Kidney tubule cell (primary cell): Measurements from ENCODE around the gene NME3.

Source experiments
- DNase-seq: peaks from one replicate; pipeline ENCODE4 v3.0.0-alpha.2; 2018; ENCODE audit warnings: low spot score

The NME3 gene

GRCh38 chr16:1780677-1781072, 9.3 kb upstream of the NME3 start:
- DNase-seq: no peak

GRCh38 chr16:1779741-1780676, 8.7 kb upstream of the NME3 start:
- DNase-seq: no peak

DNA sequence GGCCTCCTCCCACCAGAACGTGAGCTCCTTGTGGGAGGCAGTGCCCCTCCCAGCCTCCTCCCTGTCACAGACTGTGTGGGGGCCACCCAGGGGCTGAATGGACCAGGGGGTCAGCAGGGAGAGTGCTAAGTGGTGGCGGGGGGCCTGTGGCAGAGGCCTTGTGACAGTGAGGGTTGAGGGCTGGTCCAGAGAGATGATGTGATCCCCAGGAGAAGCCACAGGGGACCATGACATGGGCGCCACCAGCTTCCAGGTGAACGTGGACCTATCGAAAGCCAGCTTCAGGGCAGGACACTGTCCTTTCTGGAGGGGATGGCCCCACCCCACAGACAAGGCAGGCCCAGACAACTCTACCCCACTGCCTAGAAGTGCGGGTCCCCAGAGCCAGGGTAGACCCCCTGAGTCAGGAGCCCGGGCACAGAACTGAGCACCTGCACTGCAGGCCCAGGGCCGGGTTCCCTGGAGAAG, 7.9 kb upstream of the NME3 start:
- no peak for DNase-seq

DNA sequence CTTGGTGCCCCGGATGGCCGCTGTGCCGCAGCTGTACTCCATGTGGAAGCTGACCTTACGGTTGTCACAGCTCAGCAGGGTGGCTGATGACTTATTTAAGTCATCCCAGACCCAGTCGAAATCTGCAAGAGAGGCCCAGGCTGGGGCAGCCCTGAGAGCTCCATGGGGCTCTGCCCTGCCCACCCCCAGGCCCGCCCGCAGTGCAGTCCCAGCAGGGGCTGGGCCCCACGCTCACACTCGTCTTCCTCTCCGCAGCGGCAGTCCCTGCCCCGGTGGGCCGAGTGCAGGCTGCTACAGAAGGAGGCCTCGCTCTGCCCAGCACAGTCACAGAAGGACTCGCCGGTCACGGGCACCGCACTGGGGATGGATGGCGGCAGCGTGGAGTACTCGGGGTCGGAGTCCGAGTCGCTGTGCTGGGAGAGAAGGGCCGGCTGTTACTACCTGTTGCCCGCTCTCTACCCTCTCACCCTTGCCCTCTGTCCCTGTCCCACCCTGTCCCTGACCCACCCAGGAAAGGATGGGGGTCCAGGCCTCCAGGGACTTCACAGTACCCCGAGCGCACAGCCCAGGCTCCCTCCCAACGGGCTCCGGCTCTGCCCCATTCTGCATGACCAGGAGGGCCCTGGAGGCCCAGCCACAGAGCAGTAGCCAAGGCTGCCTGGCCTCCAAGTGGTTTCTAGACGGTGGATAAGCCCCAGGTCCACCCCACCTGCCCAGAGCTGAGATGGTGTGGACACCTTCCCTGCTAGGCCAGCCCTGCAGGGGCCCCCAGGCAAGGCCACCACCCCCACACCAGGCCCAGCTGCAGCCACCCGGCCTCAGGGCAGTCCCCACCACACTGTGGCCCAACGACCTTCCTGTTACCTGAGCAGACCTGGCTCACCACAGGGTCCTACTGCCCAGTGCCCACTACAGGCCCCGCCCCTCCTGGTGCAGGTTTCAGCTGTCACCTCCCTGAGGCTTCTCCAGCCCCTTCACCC, 7.1 kb upstream of the NME3 start:
- DNase-seq: no peak

- no peak for DNase-seq
Measured at GRCh38 chr16:1777375-1778199, 6.2 kb upstream of the NME3 start.

GRCh38 chr16:1776991-1777374, 5.6 kb upstream of the NME3 start:
- DNase-seq: no peak

DNA sequence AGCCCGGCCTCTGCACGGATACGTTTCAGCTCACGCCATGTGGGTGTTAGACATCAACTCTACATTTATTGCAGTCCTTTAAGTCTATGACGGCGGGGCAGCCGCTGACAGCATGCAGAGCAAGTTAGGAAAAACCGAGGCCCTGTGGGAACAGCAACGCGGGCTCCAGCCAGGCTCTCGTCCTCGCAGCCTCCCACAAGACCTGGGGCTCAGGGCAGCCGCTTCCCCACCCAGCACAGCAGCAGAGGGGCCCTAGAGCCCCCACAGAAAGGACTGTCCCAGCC, 5.3 kb upstream of the NME3 start:
- DNase-seq: no peak

DNA sequence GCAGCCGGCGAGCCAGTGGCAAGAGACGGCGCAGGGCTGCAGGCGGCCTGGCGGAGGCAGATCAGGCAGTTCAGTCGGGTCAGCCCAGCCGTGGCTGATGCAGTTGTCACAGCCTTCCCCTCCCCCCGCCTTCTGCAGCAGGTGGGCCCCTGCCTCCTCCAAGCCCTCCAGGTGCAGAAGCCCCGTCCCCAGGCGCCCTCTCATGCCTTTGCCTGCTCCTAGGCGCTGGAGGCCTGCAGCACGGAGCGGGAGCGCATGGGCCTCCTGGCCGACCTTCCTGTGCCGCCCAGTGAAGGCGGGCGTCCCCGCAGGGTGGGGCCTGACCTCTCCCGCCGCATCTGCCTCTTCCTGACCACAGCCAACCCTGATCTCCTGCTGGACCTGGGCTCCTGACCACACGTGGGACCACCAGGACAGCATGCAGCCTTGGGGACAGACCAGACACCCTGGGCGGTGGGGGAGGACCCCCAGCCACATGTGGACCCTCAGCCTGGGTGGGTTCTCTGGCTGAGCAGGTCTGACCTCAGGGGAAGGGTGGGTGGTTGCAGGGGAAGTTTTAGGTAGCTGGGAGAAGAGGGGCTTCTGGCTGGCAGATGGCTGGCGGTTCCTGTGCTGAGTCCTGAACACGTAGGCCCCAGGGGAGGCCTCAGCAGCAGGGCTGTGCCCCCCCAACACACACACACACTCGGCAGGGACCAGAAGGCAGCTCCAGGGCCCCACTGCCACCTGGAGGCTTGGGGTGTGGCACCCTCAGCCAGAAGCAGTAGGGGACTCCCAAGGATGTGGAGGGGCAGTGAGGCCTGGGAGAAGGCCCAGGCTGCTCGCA, 4.7 kb upstream of the NME3 start:
- no peak for DNase-seq

- DNase-seq: no peak
Measured at GRCh38 chr16:1775006-1775845, 3.9 kb upstream of the NME3 start.

DNA sequence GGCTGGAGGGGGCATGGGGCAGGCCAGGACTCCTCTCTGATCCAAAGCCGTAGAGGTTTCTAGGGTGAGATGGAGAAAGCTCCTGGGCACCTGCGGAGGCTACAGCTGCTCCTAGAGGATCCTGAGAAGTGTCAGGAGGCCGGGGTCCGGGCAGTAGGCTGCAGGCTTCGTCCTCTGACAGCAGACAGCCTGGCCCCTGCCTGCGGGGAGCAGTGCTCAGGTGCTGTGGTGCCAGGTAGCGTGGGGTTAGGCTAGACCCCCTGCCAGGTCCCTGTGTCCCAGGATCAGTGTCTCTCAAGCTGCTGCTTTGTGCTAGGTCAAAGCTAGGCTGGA, 3.1 kb upstream of the NME3 start:
- DNase-seq: no peak

DNA sequence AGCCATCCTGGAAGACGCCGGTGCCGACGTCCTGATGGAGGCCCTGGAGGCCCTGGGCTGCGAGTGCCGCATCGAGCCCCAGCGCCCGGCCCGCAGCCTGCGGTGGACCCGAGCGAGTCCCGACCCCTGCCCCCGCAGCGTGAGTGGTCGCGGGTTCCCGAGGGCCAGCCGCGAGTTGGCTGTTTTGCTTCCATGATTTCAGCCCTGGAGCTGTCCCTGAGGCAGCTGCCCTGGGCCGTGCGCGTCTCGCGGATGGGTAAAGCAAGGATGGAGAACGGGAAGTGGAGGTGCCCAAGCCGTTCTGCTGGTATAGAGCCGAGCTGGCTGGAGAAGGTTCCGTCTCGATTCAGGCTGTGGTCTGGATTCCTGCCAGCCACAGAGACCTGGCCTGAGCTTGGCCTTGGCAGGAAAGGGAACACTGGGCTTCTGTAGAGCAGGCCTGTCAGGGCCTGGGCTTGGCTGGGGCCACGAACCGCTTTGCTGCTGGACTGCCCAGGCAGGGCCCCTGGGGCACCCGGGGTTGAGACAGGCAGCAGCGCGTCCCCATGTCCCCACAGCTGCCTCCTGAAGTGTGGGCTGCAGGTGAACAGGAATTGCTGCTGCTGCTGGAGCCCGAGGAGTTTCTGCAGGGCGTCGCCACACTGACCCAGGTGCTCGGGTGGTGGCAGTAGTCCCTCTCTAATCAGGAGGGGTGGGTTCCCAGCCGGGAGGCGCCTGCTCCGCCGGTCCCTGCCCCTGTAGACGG, 2.5 kb upstream of the NME3 start:
- peak; percentile 70 for DNase-seq

DNA sequence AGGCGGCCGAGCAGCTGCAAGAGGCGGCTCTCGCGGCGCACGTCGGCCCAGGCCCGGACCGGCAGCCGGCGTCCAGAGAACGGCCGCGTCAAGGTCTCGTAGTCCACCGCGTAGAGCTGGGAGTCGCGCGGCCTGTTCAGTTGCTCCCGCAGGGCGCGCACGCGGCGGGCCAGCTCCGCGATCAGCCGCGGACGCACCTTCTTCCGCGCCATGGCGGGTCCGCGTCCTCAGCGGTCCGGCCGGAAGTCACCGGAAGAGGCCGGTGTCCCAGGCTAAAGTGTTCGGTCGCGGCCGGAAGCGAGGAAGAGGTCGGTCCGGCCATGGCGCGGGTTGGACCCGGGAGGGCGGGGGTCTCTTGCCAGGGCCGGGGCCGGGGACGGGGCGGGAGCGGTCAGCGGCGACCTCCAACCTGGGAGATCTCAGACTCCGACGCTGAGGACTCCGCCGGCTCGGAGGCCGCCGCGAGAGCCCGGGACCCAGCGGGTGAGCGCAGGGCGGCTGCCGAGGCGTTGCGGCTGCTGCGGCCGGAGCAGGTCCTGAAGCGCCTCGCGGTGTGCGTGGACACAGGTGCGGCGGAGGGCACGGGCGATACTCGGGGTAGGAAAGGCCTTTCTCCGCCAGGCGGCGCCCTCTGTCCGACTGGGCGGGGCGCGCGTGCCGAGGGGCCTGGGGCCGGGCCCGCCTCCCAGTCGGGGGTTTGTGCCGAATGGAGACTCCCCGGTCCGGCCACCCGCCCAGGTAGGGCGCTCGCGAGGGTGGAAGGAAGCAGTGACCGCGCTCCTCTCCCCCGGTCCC, 1.8 kb upstream of the NME3 start, which contains the start of gene MRPS34:
TSS of gene MRPS34 (minus strand) at position 227 of the 795 bp plus-strand sequence. CDS start at position 212, 15 bp downstream.
- DNase-seq: peak; percentile 89

DNA sequence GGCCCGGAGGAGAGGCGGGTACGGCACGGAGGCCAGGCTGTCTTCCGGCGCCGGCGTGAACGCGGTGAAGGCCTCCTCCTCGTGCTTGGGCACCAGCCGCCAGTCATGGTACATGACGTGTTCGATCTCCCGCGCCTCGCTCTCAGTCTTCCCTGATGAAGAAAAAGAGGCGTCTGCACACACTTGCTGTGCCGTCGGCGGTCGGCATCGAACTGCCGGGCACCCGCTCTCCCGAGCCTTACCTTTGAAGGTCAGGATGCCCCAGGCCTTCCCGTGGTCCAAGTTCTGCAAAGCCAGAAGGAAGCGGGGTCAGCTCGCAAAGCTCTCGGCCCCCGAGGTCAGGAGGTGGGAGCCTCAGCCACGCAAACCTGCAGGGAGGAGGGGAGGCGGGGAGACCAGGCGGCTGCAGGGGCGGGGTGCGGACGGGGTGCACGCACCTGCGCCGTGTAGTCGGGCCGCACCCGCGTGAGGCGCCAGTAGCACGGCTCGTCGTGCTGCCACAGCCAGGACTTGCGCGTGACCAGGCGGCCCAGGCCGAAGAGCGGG, 1.1 kb upstream of the NME3 start, which contains the start of gene EME2:
TSS of gene EME2 (plus strand) at position 449 of the 546 bp plus-strand sequence. CDS start 418 bp downstream, outside the sequence.
- peak; percentile 56 for DNase-seq

DNA sequence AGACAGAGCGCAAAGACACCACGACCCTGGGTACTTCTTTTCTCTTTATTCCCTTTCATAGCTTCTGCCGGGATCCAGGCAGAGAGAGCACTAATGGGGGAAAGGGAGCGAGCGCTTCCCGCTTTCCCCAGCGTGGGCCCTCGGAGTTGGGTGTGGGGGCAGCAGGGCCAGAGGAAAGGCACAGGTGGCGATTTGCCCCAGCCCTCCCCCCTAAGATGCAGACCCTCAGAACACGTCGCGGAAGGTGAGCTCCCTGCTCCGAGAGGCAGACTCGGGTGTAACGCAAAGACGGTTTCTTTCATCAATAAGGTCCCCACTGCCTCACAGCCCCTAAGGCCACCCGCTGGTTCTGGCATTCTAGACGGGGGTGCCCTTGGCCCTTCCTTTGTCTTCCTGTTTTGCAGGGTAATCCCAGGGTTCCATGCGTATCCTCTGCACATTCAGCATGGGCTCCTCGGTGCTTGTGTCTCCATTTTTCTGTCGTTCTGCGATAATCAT, 570 bp upstream of the NME3 start:
- DNase-seq: no peak

DNA sequence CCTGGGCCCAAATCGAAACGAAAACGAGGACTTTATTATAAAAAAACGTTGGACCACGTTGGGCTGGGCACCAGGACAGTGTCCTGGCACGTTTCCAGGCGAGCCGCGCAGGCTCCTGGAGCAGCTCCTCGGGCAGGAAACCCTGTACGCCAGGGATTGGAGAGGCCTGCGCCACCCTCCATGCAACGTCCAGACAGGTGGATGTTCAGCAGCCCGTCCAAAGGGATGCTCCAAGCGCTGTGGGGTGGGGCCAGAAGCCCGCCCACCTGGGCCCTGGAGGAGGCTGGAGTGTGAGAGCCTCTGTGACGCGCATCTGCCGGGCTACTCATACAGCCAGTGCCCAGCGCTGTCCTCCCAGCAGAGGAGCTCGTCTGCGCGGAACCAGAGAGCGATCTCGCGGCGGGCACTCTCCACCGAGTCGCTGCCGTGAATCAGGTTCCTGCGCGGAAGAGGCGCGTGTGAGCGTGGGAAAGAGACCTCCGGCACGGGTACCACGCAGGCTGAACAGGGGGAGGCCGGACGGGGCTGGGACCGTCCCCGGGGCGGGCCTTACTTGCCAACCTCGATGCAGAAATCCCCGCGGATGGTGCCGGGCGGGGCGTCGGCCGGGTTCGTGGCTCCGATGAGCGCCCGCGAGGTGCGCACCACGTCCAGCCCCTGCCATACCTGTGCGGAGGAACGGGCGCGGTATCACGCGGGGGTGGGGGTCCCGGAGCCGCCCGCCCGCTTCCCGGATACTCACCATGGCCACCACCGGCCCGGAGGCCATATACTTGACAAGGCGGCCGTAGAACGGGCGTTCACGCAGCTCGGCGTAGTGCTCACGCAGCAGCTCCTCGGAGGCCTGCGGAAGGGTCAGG, 785 bp downstream of the NME3 start:
- peak; percentile 76 for DNase-seq

DNA sequence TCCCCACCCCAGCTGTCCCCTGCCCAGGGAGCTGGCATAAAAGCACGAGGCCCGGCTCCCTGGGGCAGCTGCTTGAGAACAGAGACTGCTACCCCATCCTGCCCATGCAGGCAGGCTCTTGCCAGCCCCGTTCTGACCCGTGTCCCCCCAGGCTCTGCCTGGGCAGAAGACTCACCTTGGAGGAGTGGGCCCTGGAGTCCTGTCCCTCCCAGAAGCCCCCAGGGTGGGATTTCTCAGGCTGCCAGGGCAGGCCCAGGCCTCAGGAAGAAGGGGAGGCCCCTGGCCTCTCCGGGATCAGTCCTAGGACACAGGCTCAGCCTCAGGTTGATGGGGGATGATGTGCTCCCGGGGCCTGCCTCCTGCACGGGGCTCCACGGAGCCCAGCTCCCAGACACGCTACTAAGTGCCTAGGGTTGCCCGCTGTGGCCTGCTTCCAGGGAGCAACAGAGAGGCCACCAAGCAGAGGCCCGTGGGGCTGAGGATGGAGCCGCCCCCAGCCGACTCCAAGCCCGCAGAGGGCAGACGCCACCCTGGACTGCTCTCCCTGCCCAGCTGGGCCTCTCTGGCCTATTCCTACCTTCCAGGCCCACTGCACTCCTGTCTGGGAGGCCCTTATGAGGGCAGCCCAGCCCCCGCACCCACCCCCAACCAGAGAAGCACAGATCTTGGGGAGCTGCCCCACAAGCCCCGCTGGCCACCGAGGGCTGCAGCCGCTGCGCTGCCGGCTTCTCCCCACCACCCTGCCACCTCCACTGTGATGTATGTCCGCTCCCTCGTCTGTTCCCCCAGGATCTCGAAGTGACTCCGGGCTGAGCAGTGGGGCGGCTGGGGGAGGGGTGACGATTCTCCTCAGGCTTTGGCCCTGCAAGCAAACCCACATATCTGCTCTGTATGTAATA, 1.7 kb downstream of the NME3 start:
- DNase-seq: no peak
